Endothelial cell of umbilical vein (primary cell): ENCODE measurements around the gene KCNIP3.

ENCODE experiments used
- EZH2 ChIP-seq: IDR thresholded peaks from 2 replicates; pipeline ENCODE4 v1.6.1; 2012; ENCODE audit warnings: borderline replicate concordance, low read depth, mild to moderate bottlenecking, moderate library complexity, low read length, inconsistent platforms; ENCODE audit not compliant: severe bottlenecking
- MAX ChIP-seq: IDR thresholded peaks from 2 replicates; pipeline ENCODE4 v1.6.1; 2011; ENCODE audit not compliant: insufficient read depth, insufficient read length
- POLR2A ChIP-seq: IDR thresholded peaks from 2 replicates; pipeline ENCODE4 v1.6.1; 2012; ENCODE audit warnings: low read depth, mild to moderate bottlenecking, control low read depth, low read length
- TF ChIP-seq, protein P1 (sequence below), 2 donors: IDR thresholded peaks; 1 replicate in 1 of 2; 2 replicates in 1 of 2; pipeline ENCODE4 v1.5.1; 2011; ENCODE audit warnings: low read length in 2 of 2, mild to moderate bottlenecking in 2 of 2, moderate library complexity in 2 of 2, control low read depth in 1 of 2, inconsistent platforms in 1 of 2, low read depth in 1 of 2; ENCODE audit not compliant: insufficient read depth in 1 of 2; ENCODE audit errors: extremely low read depth in 1 of 2

- TF ChIP-seq, protein P1, sequence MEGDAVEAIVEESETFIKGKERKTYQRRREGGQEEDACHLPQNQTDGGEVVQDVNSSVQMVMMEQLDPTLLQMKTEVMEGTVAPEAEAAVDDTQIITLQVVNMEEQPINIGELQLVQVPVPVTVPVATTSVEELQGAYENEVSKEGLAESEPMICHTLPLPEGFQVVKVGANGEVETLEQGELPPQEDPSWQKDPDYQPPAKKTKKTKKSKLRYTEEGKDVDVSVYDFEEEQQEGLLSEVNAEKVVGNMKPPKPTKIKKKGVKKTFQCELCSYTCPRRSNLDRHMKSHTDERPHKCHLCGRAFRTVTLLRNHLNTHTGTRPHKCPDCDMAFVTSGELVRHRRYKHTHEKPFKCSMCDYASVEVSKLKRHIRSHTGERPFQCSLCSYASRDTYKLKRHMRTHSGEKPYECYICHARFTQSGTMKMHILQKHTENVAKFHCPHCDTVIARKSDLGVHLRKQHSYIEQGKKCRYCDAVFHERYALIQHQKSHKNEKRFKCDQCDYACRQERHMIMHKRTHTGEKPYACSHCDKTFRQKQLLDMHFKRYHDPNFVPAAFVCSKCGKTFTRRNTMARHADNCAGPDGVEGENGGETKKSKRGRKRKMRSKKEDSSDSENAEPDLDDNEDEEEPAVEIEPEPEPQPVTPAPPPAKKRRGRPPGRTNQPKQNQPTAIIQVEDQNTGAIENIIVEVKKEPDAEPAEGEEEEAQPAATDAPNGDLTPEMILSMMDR (IDR thresholded peaks at IDR 0.05; ENCODE audit: extremely low read depth in 1 of 2, insufficient read depth in 1 of 2, low read depth in 1 of 2, low read length in 2 of 2): no peak
- TF ChIP-seq EZH2 (no peak), POLR2A (no peak), MAX (no peak)
These were observed 10.7 kb downstream of the KCNIP3 start for GRCh38 chr2:95307878-95308277.
